ENCODE results near the gene C14orf180. TPM values are rescaled to one million over a fixed set of nuclear protein-coding genes. Genes with fewer than 3 reads are reported as not detected.

Gene C14orf180
- total RNA-seq, 1 donor from 2014 or later, result not detected

DNA sequence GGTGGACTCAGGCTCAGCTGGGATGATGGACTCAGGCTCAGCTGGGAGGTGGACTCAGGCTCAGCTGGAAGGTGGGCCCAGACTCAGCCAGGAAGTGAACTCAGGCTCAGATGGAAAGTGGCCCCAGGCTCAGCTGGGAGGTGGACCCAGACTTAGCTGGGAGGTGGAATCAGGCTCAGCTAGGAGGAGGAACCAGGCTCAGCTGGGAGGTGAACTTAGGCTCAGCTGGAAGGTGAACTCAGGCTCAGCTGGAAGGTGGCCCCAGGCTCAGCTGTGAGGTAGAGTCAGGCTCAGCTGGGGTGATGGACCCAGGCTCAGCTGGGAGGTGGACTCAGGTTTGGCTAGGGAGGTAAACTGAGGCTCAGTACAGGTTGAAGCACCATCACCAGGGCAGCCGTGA is 21.8 kb upstream of the C14orf180 start:
- no peaks in the 10 kb centered on the region for H3K79me2 ChIP-seq (ENCODE audit: low read depth)
- H4K20me1 ChIP-seq (ENCODE audit: low read depth), result no peaks in the 10 kb centered on the region
- Mint-ChIP-seq H3K27ac (no peak overlapping the region), H3K9me3 (peaks cover 2% of the 10 kb centered on the region), H3K4me1 (peaks cover 12% of the 10 kb centered on the region), H3K36me3 (no peaks in the 10 kb centered on the region), H3K27me3 (ENCODE audit: insufficient read depth, low read depth) (peaks cover 9% of the 10 kb centered on the region), H3K4me3 (no peak overlapping the region)
- DNase-seq (ENCODE audit: low spot score), result no peak
- no peak overlapping the region for H3K9ac ChIP-seq
- no peak overlapping the region for H3K4me2 ChIP-seq
- no peak for TF ChIP-seq EZH2phosphoT487 (IDR thresholded peaks at IDR 0.05)
- TF ChIP-seq, protein P1, sequence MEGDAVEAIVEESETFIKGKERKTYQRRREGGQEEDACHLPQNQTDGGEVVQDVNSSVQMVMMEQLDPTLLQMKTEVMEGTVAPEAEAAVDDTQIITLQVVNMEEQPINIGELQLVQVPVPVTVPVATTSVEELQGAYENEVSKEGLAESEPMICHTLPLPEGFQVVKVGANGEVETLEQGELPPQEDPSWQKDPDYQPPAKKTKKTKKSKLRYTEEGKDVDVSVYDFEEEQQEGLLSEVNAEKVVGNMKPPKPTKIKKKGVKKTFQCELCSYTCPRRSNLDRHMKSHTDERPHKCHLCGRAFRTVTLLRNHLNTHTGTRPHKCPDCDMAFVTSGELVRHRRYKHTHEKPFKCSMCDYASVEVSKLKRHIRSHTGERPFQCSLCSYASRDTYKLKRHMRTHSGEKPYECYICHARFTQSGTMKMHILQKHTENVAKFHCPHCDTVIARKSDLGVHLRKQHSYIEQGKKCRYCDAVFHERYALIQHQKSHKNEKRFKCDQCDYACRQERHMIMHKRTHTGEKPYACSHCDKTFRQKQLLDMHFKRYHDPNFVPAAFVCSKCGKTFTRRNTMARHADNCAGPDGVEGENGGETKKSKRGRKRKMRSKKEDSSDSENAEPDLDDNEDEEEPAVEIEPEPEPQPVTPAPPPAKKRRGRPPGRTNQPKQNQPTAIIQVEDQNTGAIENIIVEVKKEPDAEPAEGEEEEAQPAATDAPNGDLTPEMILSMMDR (IDR thresholded peaks at IDR 0.05), result no peak
- TF ChIP-seq EZH2 (IDR thresholded peaks at IDR 0.05), result no peak
- no peaks in the 10 kb centered on the region for H3K36me3 ChIP-seq
- no peak overlapping the region for H3K4me3 ChIP-seq
- no peaks in the 10 kb centered on the region for H3K9me3 ChIP-seq (ENCODE audit: low read depth)
- no peaks in the 10 kb centered on the region for H3K4me1 ChIP-seq
- H2AFZ ChIP-seq (replicated peaks), result no peak overlapping the region
- H3K27me3 ChIP-seq, result no peaks in the 10 kb centered on the region
- H3F3A ChIP-seq (ENCODE audit: low read depth), result no peaks in the 10 kb centered on the region
- no peak overlapping the region for H3K27ac ChIP-seq

DNA sequence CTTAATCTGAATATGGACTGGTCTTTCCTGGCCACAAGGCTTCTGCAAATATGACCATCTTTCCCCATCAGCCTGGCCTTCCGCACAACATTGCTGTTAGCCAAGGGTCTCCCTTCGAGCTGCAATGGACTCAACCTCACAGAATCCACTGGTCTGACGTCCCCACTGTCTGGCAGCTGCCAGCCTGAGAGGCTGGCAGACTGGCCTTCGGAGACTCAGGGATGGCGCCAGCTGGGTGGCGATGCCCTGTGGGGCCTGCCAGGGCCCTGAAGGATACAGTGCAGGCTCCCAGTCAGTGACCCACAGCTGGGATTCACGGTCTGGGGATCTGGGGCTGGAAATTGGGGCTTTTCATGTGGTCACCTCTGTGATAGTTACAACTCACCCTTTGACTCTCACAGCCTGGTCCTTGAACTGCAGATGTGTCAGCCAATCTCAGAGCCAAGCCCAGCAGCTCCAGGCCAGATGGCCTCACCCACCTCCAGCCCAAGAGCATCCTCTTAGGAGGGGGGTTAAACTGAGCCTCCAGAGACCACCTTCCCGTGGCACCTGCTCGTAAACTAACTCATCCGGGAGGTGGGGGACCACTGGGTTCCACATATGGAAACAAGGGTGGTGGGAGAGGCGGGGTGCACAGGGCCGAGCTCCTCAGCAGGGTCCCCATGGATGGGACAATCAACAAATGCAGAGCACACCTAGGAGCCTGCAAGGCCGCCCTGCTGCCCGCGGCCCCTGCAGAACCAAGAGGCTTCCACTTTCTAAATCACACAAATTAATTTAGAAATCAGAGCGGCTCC is 21.1 kb upstream of the C14orf180 start:
- Histone ChIP-seq H3K36me3 (no peaks in the 10 kb centered on the region), H3K9ac (no peak overlapping the region), H3K9me3 (ENCODE audit: low read depth) (no peaks in the 10 kb centered on the region), H3K4me3 (no peak overlapping the region), H3K27ac (no peak overlapping the region), H3F3A (ENCODE audit: low read depth) (no peaks in the 10 kb centered on the region), H3K79me2 (ENCODE audit: low read depth) (no peaks in the 10 kb centered on the region), H4K20me1 (ENCODE audit: low read depth) (no peaks in the 10 kb centered on the region), H2AFZ (replicated peaks) (no peak overlapping the region), H3K4me1 (peaks cover 4% of the 10 kb centered on the region), H3K27me3 (no peaks in the 10 kb centered on the region), H3K4me2 (no peak overlapping the region)
- Mint-ChIP-seq H3K4me3 (no peak overlapping the region), H3K4me1 (peaks cover 12% of the 10 kb centered on the region), H3K27ac (no peak overlapping the region), H3K27me3 (ENCODE audit: insufficient read depth, low read depth) (peaks cover 9% of the 10 kb centered on the region), H3K9me3 (peaks cover 2% of the 10 kb centered on the region), H3K36me3 (no peaks in the 10 kb centered on the region)
- no peak for TF ChIP-seq EZH2phosphoT487 (IDR thresholded peaks at IDR 0.05)
- TF ChIP-seq EZH2 (IDR thresholded peaks at IDR 0.05), result no peak
- TF ChIP-seq, protein P1 (IDR thresholded peaks at IDR 0.05), result no peak
- no peak for DNase-seq (ENCODE audit: low spot score)

DNA sequence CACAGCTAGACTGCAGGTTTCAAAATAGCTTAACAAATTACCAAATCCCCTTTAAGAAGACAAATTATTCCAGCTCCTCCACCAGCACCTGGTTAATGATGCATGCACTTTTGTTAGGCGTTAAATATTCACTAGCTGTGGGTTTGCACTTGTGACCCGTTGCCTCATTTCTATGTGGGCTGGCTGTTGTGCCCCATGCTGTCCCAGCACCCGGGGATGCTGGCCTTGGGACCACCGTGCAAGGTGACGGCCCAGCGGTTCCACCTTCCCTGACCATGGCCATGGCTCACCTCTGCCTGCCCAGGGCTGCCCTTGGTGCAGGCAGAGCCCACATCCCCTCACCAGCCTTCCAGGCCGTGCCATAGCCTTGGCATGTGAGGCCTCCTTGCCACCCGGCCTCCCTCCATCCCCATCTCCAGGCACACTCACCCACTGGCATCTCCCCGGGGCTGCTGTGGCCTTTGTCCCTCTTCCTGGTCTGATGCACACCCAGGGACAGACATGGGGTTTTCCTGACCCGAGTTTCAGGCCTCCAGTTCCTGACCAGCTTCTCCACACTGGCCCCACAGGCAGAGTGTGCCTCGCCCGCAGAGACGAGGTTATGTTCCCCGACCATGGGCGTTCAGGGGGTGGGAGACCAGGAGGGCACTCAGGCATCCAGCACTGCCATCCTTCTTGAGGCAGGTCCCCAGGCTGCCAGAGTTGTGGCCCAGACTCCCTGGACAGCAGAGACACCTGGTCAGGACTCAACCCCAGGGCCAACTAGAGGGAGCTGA is 20.3 kb upstream of the C14orf180 start:
- Mint-ChIP-seq H3K36me3 (no peaks in the 10 kb centered on the region), H3K27me3 (ENCODE audit: insufficient read depth, low read depth) (peaks cover 12% of the 10 kb centered on the region), H3K4me3 (no peak overlapping the region), H3K9me3 (peaks cover 2% of the 10 kb centered on the region), H3K4me1 (peaks cover 10% of the 10 kb centered on the region), H3K27ac (no peak overlapping the region)
- H3K27ac ChIP-seq, result no peak overlapping the region
- H3K36me3 ChIP-seq, result no peaks in the 10 kb centered on the region
- TF ChIP-seq, protein P1 (IDR thresholded peaks at IDR 0.05), result no peak
- TF ChIP-seq EZH2phosphoT487 (IDR thresholded peaks at IDR 0.05), result no peak
- TF ChIP-seq EZH2 (IDR thresholded peaks at IDR 0.05), result no peak
- H2AFZ ChIP-seq (replicated peaks), result no peak overlapping the region
- H3K9me3 ChIP-seq (ENCODE audit: low read depth), result no peaks in the 10 kb centered on the region
- H4K20me1 ChIP-seq (ENCODE audit: low read depth), result no peaks in the 10 kb centered on the region
- H3K4me2 ChIP-seq, result no peak overlapping the region
- no peaks in the 10 kb centered on the region for H3K27me3 ChIP-seq
- peaks cover 7% of the 10 kb centered on the region for H3K4me1 ChIP-seq
- no peak overlapping the region for H3K4me3 ChIP-seq
- H3K79me2 ChIP-seq (ENCODE audit: low read depth), result no peaks in the 10 kb centered on the region
- H3F3A ChIP-seq (ENCODE audit: low read depth), result no peaks in the 10 kb centered on the region
- no peak overlapping the region for H3K9ac ChIP-seq
- no peak for DNase-seq (ENCODE audit: low spot score)

Data from neural progenitor cell (in vitro differentiated cells).